SK-N-MC (cell line): ENCODE measurements around the gene ITPKB.
"Not testable (repeated sequence)": the region's sequence is repeated elsewhere in the genome, so short reads cannot be mapped to it uniquely, and the experiment has no call there.

Source experiments
- EZH2 ChIP-seq: fragments of 200-600 bp; sonication (generic); IDR thresholded peaks from one replicate; pipeline ENCODE4 v1.6.1; 2017; ENCODE audit warnings: antibody characterized with exemption
- POLR2AphosphoS5 ChIP-seq: IDR thresholded peaks from 2 replicates; pipeline ENCODE4 v1.6.1; 2012; ENCODE audit warnings: mild to moderate bottlenecking, low read depth, low read length, borderline replicate concordance

DNA sequence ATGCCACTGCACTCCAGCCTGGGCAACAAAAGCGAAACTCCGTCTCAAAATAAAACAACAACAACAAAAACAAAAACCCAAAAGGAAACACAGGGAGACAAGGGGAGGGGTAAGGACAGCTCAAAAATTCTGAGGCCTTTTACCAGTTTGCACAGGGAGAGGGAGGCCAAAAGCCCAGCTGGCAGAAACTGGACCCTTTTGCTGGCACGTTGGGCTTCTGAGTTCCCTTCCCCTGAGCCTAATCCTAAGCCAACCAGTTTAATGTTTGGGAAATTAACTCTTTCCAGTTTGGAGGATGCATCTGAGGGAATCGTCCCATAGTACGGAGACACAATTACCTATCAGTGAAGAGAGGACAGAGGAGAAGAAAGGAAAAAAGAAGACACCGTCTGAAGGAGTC, 127.1 kb downstream of the ITPKB start:
- not testable (repeated sequence) for TF ChIP-seq EZH2, POLR2AphosphoS5
